OCI-LY3 (cell line): Measurements from ENCODE around the gene CMC2.

Source experiments
- EZH2phosphoT487 ChIP-seq: fragments of 200-600 bp; shearing (Covaris generic); IDR thresholded peaks from 2 replicates; pipeline ENCODE4 v1.6.1; 2018; ENCODE audit warnings: antibody characterized with exemption, mixed run types, low read depth
- TF ChIP-seq, protein P1 (sequence below): fragments of 200-600, 300-600 bp; sonication (generic); IDR thresholded peaks from 2 replicates; pipeline ENCODE4 v1.5.1; 2014; ENCODE audit warnings: antibody characterized with exemption, low read length, low read depth

DNA sequence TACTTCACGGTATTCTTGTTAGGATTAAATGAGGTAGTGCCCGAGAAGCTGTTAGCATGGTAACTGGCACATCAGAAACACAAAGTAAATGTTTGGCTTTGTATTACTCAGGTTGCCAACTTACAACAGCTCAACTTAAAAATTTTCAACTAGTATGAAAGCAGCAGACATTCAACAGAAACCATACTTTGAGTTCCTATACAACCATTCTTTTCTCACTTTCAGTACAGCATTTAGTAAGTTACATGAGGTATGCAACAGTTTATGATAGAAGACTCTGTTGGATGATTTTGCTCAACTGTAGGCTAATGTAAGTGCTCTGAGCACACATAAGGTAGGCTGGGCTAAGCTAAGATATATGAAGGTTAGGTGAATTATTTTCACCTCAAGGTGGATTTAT is 8.0 kb upstream of the CMC2 start:
- TF ChIP-seq, protein P1, sequence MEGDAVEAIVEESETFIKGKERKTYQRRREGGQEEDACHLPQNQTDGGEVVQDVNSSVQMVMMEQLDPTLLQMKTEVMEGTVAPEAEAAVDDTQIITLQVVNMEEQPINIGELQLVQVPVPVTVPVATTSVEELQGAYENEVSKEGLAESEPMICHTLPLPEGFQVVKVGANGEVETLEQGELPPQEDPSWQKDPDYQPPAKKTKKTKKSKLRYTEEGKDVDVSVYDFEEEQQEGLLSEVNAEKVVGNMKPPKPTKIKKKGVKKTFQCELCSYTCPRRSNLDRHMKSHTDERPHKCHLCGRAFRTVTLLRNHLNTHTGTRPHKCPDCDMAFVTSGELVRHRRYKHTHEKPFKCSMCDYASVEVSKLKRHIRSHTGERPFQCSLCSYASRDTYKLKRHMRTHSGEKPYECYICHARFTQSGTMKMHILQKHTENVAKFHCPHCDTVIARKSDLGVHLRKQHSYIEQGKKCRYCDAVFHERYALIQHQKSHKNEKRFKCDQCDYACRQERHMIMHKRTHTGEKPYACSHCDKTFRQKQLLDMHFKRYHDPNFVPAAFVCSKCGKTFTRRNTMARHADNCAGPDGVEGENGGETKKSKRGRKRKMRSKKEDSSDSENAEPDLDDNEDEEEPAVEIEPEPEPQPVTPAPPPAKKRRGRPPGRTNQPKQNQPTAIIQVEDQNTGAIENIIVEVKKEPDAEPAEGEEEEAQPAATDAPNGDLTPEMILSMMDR = no peak
- no peak for TF ChIP-seq EZH2phosphoT487
